ENCODE measurements around the gene ZNF460.

ZNF460 gene

GRCh38 chr19:57280165-57280961, at the start of gene ZNF460:
TSS of gene ZNF460 (plus strand) at chr19:57280485. CDS start at chr19:57280807, 322 bp downstream.
- peak within 1 kb of the TSS; percentile 73 for H3K4me3 ChIP-seq (ENCODE audit: low read length)
- H3K9ac ChIP-seq (ENCODE audit: low read length), result peak within 1 kb of the TSS; percentile 98
- H3K9me3 ChIP-seq (ENCODE audit: control insufficient read depth, low read length), result no peaks in the 10 kb centered on the region
- no peaks in the 10 kb centered on the region for H3K36me3 ChIP-seq (ENCODE audit: control insufficient read depth, insufficient read depth, low read length)
- no peaks in the 10 kb centered on the region for H3K27me3 ChIP-seq (ENCODE audit: control insufficient read depth, insufficient read depth, low read length)
- peaks cover 13% of the 10 kb centered on the region for H3K4me1 ChIP-seq (ENCODE audit: control insufficient read depth, insufficient read depth, low read length)

DNA sequence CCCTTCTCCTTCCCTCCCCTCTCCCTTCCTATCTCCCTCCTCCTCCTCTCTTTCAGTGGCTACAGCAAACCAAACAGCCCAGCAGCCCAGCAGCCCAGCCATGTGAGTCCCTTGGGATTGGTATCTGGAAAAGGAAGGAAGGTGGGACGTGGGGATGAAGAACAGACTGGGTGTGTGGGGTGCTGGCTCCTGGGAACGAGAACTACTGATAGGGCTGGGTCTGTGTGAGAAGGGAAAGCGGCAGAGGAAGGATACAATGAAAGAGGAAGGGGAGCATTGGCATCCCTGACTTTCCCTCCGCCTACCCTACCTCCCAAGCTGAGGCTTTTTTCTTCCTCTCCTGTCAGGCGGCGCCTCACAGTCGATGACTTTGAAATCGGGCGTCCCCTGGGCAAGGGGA, 48.6 kb upstream of the ZNF460 start:
- Histone ChIP-seq H3K4me1 (ENCODE audit: control insufficient read depth, insufficient read depth, low read length) (no peaks in the 10 kb centered on the region), H3K9ac (ENCODE audit: low read length) (no peak overlapping the region), H3K27me3 (ENCODE audit: control insufficient read depth, insufficient read depth, low read length) (no peaks in the 10 kb centered on the region), H3K9me3 (ENCODE audit: control insufficient read depth, low read length) (no peaks in the 10 kb centered on the region), H3K4me3 (ENCODE audit: low read length) (no peak overlapping the region), H3K36me3 (ENCODE audit: control insufficient read depth, insufficient read depth, low read length) (no peaks in the 10 kb centered on the region)

DNA sequence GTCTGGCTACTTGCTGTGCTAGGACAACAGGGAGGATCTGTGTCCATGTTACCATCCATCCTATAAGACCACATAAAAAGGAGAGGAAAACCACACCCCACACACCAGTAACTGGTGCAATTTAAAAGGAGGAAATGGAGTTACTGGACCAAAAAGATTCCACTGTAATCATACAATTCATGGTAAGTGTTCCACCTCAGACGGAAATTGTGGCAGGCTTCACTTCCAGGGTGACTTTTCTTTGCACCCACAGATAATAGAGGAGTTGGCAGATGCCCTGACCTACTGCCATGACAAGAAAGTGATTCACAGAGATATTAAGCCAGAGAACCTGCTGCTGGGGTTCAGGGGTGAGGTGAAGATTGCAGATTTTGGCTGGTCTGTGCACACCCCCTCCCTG, 47.1 kb upstream of the ZNF460 start:
- Histone ChIP-seq H3K4me3 (ENCODE audit: low read length) (no peak overlapping the region), H3K4me1 (ENCODE audit: control insufficient read depth, insufficient read depth, low read length) (no peaks in the 10 kb centered on the region), H3K9me3 (ENCODE audit: control insufficient read depth, low read length) (no peaks in the 10 kb centered on the region), H3K36me3 (ENCODE audit: control insufficient read depth, insufficient read depth, low read length) (no peaks in the 10 kb centered on the region), H3K27me3 (ENCODE audit: control insufficient read depth, insufficient read depth, low read length) (no peaks in the 10 kb centered on the region), H3K9ac (ENCODE audit: low read length) (no peak overlapping the region)

GRCh38 chr19:57239982-57240310, 40.3 kb upstream of the ZNF460 start:
- peaks cover 19% of the 10 kb centered on the region for H3K4me1 ChIP-seq (ENCODE audit: control insufficient read depth, insufficient read depth, low read length)
- H3K36me3 ChIP-seq (ENCODE audit: control insufficient read depth, insufficient read depth, low read length), result peaks cover 4% of the 10 kb centered on the region
- H3K27me3 ChIP-seq (ENCODE audit: control insufficient read depth, insufficient read depth, low read length), result no peaks in the 10 kb centered on the region
- no peaks in the 10 kb centered on the region for H3K9me3 ChIP-seq (ENCODE audit: control insufficient read depth, low read length)
- peak overlapping the region; percentile 84 for H3K4me3 ChIP-seq (ENCODE audit: low read length)
- peak overlapping the region; percentile 88 for H3K9ac ChIP-seq (ENCODE audit: low read length)

DNA sequence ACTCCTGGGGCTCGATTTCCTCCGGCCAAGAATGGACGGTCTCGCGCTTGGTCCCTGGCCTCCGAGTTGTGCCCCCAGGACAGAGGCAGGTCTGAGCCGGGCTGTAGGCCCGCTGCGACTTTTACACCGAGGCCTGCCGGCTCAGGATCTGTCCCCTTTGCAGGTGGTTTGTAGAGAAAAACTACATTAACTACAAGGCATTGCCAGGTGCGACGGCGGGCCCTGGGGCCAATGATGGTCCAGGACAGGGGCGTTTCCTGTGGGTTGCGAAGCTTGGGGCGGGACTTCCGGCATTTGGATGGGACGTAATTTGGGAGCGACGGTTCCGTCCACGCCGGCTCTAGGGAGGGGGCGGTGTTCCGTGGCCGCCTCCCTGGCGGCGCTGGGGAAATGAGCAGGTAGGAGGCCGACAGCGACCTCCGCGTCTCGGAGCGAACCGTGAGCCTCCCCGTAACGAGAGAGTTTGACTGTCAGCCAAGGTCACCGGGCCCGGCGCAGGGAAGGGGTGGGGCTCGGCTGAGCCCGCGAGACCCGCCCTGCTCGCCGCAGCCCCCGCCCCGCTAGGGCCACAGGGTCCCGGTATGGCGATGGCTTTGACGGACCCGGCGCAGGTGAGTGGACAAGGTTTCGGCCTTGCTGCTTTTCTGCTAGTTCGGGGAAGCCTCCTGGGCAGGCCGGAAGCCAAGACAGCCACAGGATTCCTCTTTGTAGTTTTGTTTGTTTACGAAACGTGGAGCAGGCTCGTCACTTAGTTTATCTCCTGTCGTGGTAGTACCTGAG, 39.8 kb upstream of the ZNF460 start, which contains the start of gene ZNF805:
ZNF805 (plus strand) TSS at position 322 of the 780 bp plus-strand sequence; CDS start at position 582, 260 bp downstream.
- Histone ChIP-seq H3K9me3 (ENCODE audit: control insufficient read depth, low read length) (no peaks in the 10 kb centered on the region), H3K36me3 (ENCODE audit: control insufficient read depth, insufficient read depth, low read length) (peaks cover 4% of the 10 kb centered on the region), H3K9ac (ENCODE audit: low read length) (peak within 1 kb of the TSS; percentile 88), H3K27me3 (ENCODE audit: control insufficient read depth, insufficient read depth, low read length) (no peaks in the 10 kb centered on the region), H3K4me1 (ENCODE audit: control insufficient read depth, insufficient read depth, low read length) (peaks cover 19% of the 10 kb centered on the region), H3K4me3 (ENCODE audit: low read length) (peak within 1 kb of the TSS; percentile 84)

DNA sequence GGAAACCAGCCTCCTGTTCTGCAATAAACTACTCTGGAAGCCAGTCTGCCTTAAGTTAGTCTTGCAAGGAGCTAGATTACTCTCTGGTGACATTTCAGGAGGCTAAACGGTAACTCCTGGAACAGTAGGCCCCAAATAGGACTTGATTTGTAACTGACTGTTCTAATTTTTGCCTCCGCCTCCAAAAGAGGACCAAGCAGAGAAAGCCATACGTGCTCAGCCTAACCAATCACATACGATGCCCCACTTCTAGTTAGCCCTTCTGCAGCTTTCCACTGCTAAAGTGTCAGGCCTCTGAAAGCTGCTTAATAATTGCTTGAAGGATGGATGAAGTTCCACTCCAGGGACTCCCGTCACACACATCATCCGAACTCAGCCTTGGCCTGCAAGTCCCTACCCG, 39.1 kb upstream of the ZNF460 start:
- H3K4me1 ChIP-seq (ENCODE audit: control insufficient read depth, insufficient read depth, low read length), result peaks cover 19% of the 10 kb centered on the region
- no peaks in the 10 kb centered on the region for H3K9me3 ChIP-seq (ENCODE audit: control insufficient read depth, low read length)
- no peaks in the 10 kb centered on the region for H3K27me3 ChIP-seq (ENCODE audit: control insufficient read depth, insufficient read depth, low read length)

GRCh38 chr19:57242821-57243220, 37.5 kb upstream of the ZNF460 start:
- Histone ChIP-seq H3K9ac (ENCODE audit: low read length) (no peak overlapping the region), H3K9me3 (ENCODE audit: control insufficient read depth, low read length) (no peaks in the 10 kb centered on the region), H3K36me3 (ENCODE audit: control insufficient read depth, insufficient read depth, low read length) (peaks cover 4% of the 10 kb centered on the region), H3K4me1 (ENCODE audit: control insufficient read depth, insufficient read depth, low read length) (peaks cover 19% of the 10 kb centered on the region), H3K27me3 (ENCODE audit: control insufficient read depth, insufficient read depth, low read length) (no peaks in the 10 kb centered on the region), H3K4me3 (ENCODE audit: low read length) (no peak overlapping the region)

More for the DNA sequence above, 39.1 kb upstream of the ZNF460 start:
- Histone ChIP-seq H3K4me3 (ENCODE audit: low read length) (peak overlapping the region; percentile 84), H3K9ac (ENCODE audit: low read length) (peak overlapping the region; percentile 88), H3K36me3 (ENCODE audit: control insufficient read depth, insufficient read depth, low read length) (peaks cover 4% of the 10 kb centered on the region)

DNA sequence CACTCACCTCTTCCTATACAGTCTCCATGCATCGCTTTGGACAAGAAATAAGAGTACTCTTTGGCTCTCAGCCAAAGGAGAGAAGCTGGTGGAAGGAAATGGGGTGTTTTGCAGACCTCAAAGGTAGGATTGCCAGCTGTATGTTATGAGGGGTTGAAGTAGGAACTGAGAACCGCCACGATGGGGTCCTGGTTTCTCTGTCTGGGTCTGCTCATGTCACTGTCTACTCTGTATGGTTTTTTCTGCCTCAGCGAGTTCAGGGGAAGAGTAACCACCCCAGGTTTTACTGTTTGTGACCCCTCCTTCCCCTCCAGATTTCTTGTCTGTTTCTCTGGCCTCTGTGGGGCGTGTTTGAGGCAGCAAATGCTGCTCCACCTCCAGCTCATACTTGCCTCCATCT, 35.8 kb upstream of the ZNF460 start:
- H3K4me1 ChIP-seq (ENCODE audit: control insufficient read depth, insufficient read depth, low read length), result peaks cover 19% of the 10 kb centered on the region
- H3K9ac ChIP-seq (ENCODE audit: low read length), result no peak overlapping the region
- no peak overlapping the region for H3K4me3 ChIP-seq (ENCODE audit: low read length)
- no peaks in the 10 kb centered on the region for H3K9me3 ChIP-seq (ENCODE audit: control insufficient read depth, low read length)
- peaks cover 9% of the 10 kb centered on the region for H3K36me3 ChIP-seq (ENCODE audit: control insufficient read depth, insufficient read depth, low read length)
- H3K27me3 ChIP-seq (ENCODE audit: control insufficient read depth, insufficient read depth, low read length), result no peaks in the 10 kb centered on the region

- Histone ChIP-seq H3K9ac (ENCODE audit: low read length) (no peak overlapping the region), H3K27me3 (ENCODE audit: control insufficient read depth, insufficient read depth, low read length) (no peaks in the 10 kb centered on the region), H3K9me3 (ENCODE audit: control insufficient read depth, low read length) (no peaks in the 10 kb centered on the region), H3K36me3 (ENCODE audit: control insufficient read depth, insufficient read depth, low read length) (peaks cover 9% of the 10 kb centered on the region), H3K4me3 (ENCODE audit: low read length) (no peak overlapping the region), H3K4me1 (ENCODE audit: control insufficient read depth, insufficient read depth, low read length) (peaks cover 15% of the 10 kb centered on the region)
Measured at GRCh38 chr19:57245066-57245465, 35.2 kb upstream of the ZNF460 start.

GRCh38 chr19:57245959-57246358, 34.3 kb upstream of the ZNF460 start:
- H3K27me3 ChIP-seq (ENCODE audit: control insufficient read depth, insufficient read depth, low read length), result no peaks in the 10 kb centered on the region
- H3K36me3 ChIP-seq (ENCODE audit: control insufficient read depth, insufficient read depth, low read length), result peaks cover 9% of the 10 kb centered on the region

DNA sequence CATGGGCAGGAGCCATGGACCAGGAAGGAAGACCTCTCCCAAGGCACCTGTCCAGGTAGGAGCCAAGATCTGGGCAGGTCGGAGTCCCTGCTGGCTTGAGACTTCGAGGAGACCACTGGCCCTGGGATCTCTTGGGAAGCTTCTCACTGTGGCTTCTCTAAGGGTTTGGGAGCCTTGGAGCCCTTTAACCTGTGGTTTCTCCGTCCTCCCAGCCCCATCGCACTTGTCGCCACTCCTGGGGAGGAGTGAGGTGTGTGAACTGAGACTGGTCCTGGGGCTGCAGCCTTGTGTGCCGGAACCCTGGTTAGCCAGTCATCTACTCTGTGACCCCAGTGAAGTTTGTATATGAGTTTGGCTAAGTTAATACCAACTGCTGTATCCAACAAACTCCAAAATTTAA, 31.6 kb upstream of the ZNF460 start:
- Histone ChIP-seq H3K36me3 (ENCODE audit: control insufficient read depth, insufficient read depth, low read length) (peaks cover 13% of the 10 kb centered on the region), H3K9ac (ENCODE audit: low read length) (no peak overlapping the region), H3K27me3 (ENCODE audit: control insufficient read depth, insufficient read depth, low read length) (no peaks in the 10 kb centered on the region), H3K4me3 (ENCODE audit: low read length) (no peak overlapping the region), H3K4me1 (ENCODE audit: control insufficient read depth, insufficient read depth, low read length) (no peaks in the 10 kb centered on the region), H3K9me3 (ENCODE audit: control insufficient read depth, low read length) (no peaks in the 10 kb centered on the region)

More at GRCh38 chr19:57245959-57246358, 34.3 kb upstream of the ZNF460 start:
- no peak overlapping the region for H3K4me3 ChIP-seq (ENCODE audit: low read length)
- H3K4me1 ChIP-seq (ENCODE audit: control insufficient read depth, insufficient read depth, low read length), result peaks cover 13% of the 10 kb centered on the region
- no peaks in the 10 kb centered on the region for H3K9me3 ChIP-seq (ENCODE audit: control insufficient read depth, low read length)
- no peak overlapping the region for H3K9ac ChIP-seq (ENCODE audit: low read length)

- no peaks in the 10 kb centered on the region for H3K27me3 ChIP-seq (ENCODE audit: control insufficient read depth, insufficient read depth, low read length)
- H3K9me3 ChIP-seq (ENCODE audit: control insufficient read depth, low read length), result no peaks in the 10 kb centered on the region
- peaks cover 13% of the 10 kb centered on the region for H3K36me3 ChIP-seq (ENCODE audit: control insufficient read depth, insufficient read depth, low read length)
- no peak overlapping the region for H3K4me3 ChIP-seq (ENCODE audit: low read length)
- no peak overlapping the region for H3K9ac ChIP-seq (ENCODE audit: low read length)
- no peaks in the 10 kb centered on the region for H3K4me1 ChIP-seq (ENCODE audit: control insufficient read depth, insufficient read depth, low read length)
Measured at GRCh38 chr19:57249329-57249728, 31.0 kb upstream of the ZNF460 start.

Measured in mucosa of stomach (tissue), 1 donor.